H1 (cell line): ENCODE measurements around the gene SYTL2. TPM values are rescaled to one million over a fixed set of nuclear protein-coding genes. Genes with fewer than 3 reads are reported as not detected.

ENCODE experiments used
- CTCF ChIA-PET: fragments of 300-600 bp; sonication (Branson Sonifier 250); formaldehyde crosslinking; loops from one replicate; lab custom pipeline; 2021; ENCODE audit not compliant: partially characterized antibody; lab: Charles Lee
- POLR2A ChIA-PET: fragments of 300-600 bp; sonication (Branson Sonifier 250); formaldehyde crosslinking; loops from one replicate; lab custom pipeline; 2021; ENCODE audit warnings: inconsistent platforms; ENCODE audit not compliant: partially characterized antibody; lab: Charles Lee
- DNase-seq, 2 experiments: peaks; one replicate each; pipeline versions ENCODE4 v3.0.0 to v3.0.0-alpha.2; 2010 to 2022; ENCODE audit warnings: low spot score in 2 of 2, low read depth in 1 of 2, mixed read lengths in 1 of 2
- FAIRE-seq: peaks from 2 replicates; lab custom pipeline; 2011; peaks lifted over from hg19 to GRCh38; lab: Jason Lieb, UNC
- H2AFZ ChIP-seq: 2 replicates; pipeline ENCODE4 v1.8.1; 2012; ENCODE audit warnings: low read length, inconsistent platforms
- H2AK5ac ChIP-seq: 2 replicates; pipeline ENCODE4 v1.6.1; 2013; ENCODE audit warnings: low read depth, low read length
- H2BK120ac ChIP-seq: replicated peaks from 2 replicates; pipeline ENCODE3; 2013; ENCODE audit warnings: low read depth, low read length, inconsistent platforms
- H2BK12ac ChIP-seq: 2 replicates; pipeline ENCODE4 v1.6.1; 2013; ENCODE audit warnings: low read depth, low read length
- H2BK15ac ChIP-seq: 2 replicates; pipeline ENCODE4 v1.6.1; 2013; ENCODE audit warnings: low read length
- H2BK20ac ChIP-seq: 2 replicates; pipeline ENCODE4 v1.6.1; 2013; ENCODE audit warnings: low read length
- H2BK5ac ChIP-seq: 2 replicates; pipeline ENCODE4 v1.6.1; 2013; ENCODE audit warnings: low read depth, low read length
- H3K14ac ChIP-seq: 2 replicates; pipeline ENCODE4 v1.6.1; 2013; ENCODE audit warnings: inconsistent platforms; ENCODE audit not compliant: insufficient read length
- H3K18ac ChIP-seq: 2 replicates; pipeline ENCODE4 v1.6.1; 2013; ENCODE audit warnings: low read length; ENCODE audit errors: extremely low read depth
- H3K23ac ChIP-seq: 2 replicates; pipeline ENCODE4 v1.6.1; 2013; ENCODE audit warnings: inconsistent platforms; ENCODE audit not compliant: insufficient read length
- H3K23me2 ChIP-seq: 2 replicates; pipeline ENCODE4 v1.6.1; 2013; ENCODE audit warnings: low read depth, low read length
- H3K27ac ChIP-seq: 2 replicates; pipeline ENCODE4 v1.6.1; 2011; ENCODE audit warnings: low read depth, low read length, inconsistent platforms
- H3K27me3 ChIP-seq, 4 experiments: replicated peaks in 1 of 4; 1 replicate in 1 of 4; 2 replicates in 3 of 4; pipeline versions ENCODE4 v1.6.1 to v1.8.1; 2011 to 2013; ENCODE audit warnings: low read length in 3 of 4, mild to moderate bottlenecking in 3 of 4, inconsistent platforms in 2 of 4, mixed read lengths in 2 of 4, moderate library complexity in 1 of 4; ENCODE audit not compliant: control insufficient read depth in 3 of 4, insufficient read depth in 3 of 4; ENCODE audit errors: extremely low read depth in 1 of 4
- H3K36me3 ChIP-seq, 4 experiments: 2 replicates each; pipeline versions ENCODE4 v1.6.1 to v1.8.1; 2011 to 2013; ENCODE audit warnings: mild to moderate bottlenecking in 4 of 4, low read length in 3 of 4, moderate library complexity in 2 of 4, control low read depth in 1 of 4, inconsistent platforms in 1 of 4; ENCODE audit not compliant: insufficient read depth in 4 of 4, control insufficient read depth in 2 of 4
- H3K4ac ChIP-seq: replicated peaks from 2 replicates; pipeline ENCODE3; 2013; ENCODE audit warnings: low read length, low read depth, mixed read lengths, inconsistent platforms; ENCODE audit not compliant: insufficient read length
- H3K4me1 ChIP-seq, 4 experiments: replicated peaks in 1 of 4; 1 replicate in 1 of 4; 2 replicates in 3 of 4; pipeline versions ENCODE4 v1.6.1 to v1.8.1; 2011 to 2013; ENCODE audit warnings: low read length in 3 of 4, inconsistent platforms in 2 of 4, mixed read lengths in 1 of 4; ENCODE audit not compliant: insufficient read depth in 4 of 4, control insufficient read depth in 3 of 4
- H3K4me2 ChIP-seq, 2 experiments: 2 replicates each; pipeline versions ENCODE4 v1.6.1 to v1.8.1; 2011 to 2013; ENCODE audit warnings: low read depth in 2 of 2, low read length in 2 of 2, control low read depth in 1 of 2, inconsistent platforms in 1 of 2, mild to moderate bottlenecking in 1 of 2; ENCODE audit not compliant: insufficient read depth in 1 of 2
- H3K4me3 ChIP-seq, 4 experiments: fragments of 200-600, 300-600 bp in 1 of 4; sonication (generic), shearing (Covaris generic), sonication (Bioruptor Twin) in 1 of 4; 2 replicates each; pipeline versions ENCODE4 v1.5.1 to v1.8.1; 2011 to 2016; ENCODE audit warnings: low read length in 4 of 4, low read depth in 3 of 4, control low read depth in 2 of 4, inconsistent platforms in 2 of 4, mild to moderate bottlenecking in 2 of 4, mixed read lengths in 1 of 4, moderate library complexity in 1 of 4; ENCODE audit not compliant: insufficient read depth in 2 of 4; ENCODE audit errors: extremely low read depth in 1 of 4
- H3K56ac ChIP-seq: replicated peaks from 2 replicates; pipeline ENCODE3; 2013; ENCODE audit warnings: low read depth, mild to moderate bottlenecking, mixed read lengths, low read length, inconsistent platforms; ENCODE audit not compliant: insufficient read length
- H3K79me1 ChIP-seq: 2 replicates; pipeline ENCODE4 v1.6.1; 2013; ENCODE audit warnings: low read depth, low read length, control low read depth
- H3K79me2 ChIP-seq, 2 experiments: 2 replicates each; pipeline versions ENCODE4 v1.6.1 to v1.8.1; 2012 to 2013; ENCODE audit warnings: low read length in 2 of 2, mild to moderate bottlenecking in 2 of 2, inconsistent platforms in 1 of 2; ENCODE audit not compliant: insufficient read depth in 2 of 2, control insufficient read depth in 1 of 2
- H3K9ac ChIP-seq, 4 experiments: replicated peaks in 1 of 4; 1 replicate in 1 of 4; 2 replicates in 3 of 4; pipeline versions ENCODE4 v1.6.1 to v1.8.1; 2011 to 2013; ENCODE audit warnings: low read depth in 3 of 4, low read length in 3 of 4, control low read depth in 2 of 4, mild to moderate bottlenecking in 2 of 4, moderate library complexity in 2 of 4, inconsistent platforms in 1 of 4; ENCODE audit errors: extremely low read depth in 1 of 4
- H3K9me3 ChIP-seq, 2 experiments: 2 replicates each; pipeline versions ENCODE4 v1.6.1 to v1.8.1; 2012 to 2013; ENCODE audit warnings: mild to moderate bottlenecking in 2 of 2, moderate library complexity in 2 of 2, control low read depth in 1 of 2, inconsistent platforms in 1 of 2, low read depth in 1 of 2, low read length in 1 of 2, mixed read lengths in 1 of 2; ENCODE audit not compliant: insufficient read depth in 2 of 2
- H4K20me1 ChIP-seq, 2 experiments: replicated peaks in 1 of 2; 2 replicates each; pipeline versions ENCODE3 to v1.8.1; 2011 to 2013; ENCODE audit warnings: inconsistent platforms in 2 of 2, low read length in 2 of 2, mild to moderate bottlenecking in 1 of 2; ENCODE audit not compliant: insufficient read depth in 2 of 2, control insufficient read depth in 1 of 2
- H4K5ac ChIP-seq: 2 replicates; pipeline ENCODE4 v1.6.1; 2013; ENCODE audit warnings: low read length, low read depth, mixed read lengths, inconsistent platforms; ENCODE audit not compliant: insufficient read length
- H4K8ac ChIP-seq: 2 replicates; pipeline ENCODE4 v1.8.0; 2013; ENCODE audit warnings: mild to moderate bottlenecking, moderate library complexity, low read length, inconsistent platforms; ENCODE audit not compliant: insufficient read depth; ENCODE audit errors: extremely low read depth
- H4K91ac ChIP-seq: replicated peaks from 2 replicates; pipeline ENCODE3; 2013; ENCODE audit warnings: low read length, mixed read lengths, inconsistent platforms; ENCODE audit not compliant: insufficient read length
- BCL11A ChIP-seq, 2 experiments: IDR thresholded peaks; one replicate each; pipeline ENCODE4 v1.6.1; 2011; ENCODE audit warnings: low read depth in 2 of 2, low read length in 2 of 2, mild to moderate bottlenecking in 2 of 2
- WGBS, 2 experiments: shearing (Covaris generic) in 1 of 2; methylation state at CpG; one replicate each; pipeline versions ENCODE4 v1.1.6 to v1.1.7; 2013 to 2015; ENCODE audit warnings: low lambda C conversion rate in 2 of 2, mixed read lengths in 2 of 2, inconsistent platforms in 1 of 2, low coverage in 1 of 2, missing lambda C conversion rate in 1 of 2; ENCODE audit not compliant: insufficient replicate concordance in 2 of 2, insufficient coverage in 1 of 2, insufficient read length in 1 of 2; ENCODE audit errors: extremely low coverage in 1 of 2, missing lambda C conversion rate in 1 of 2; 5-methylcytosine and 5-hydroxymethylcytosine counted together
- polyA plus RNA-seq, 7 experiments: library from polyadenylated mRNA; depleted of rRNA in 3 of 7; stranded (reverse) in 5 of 7; unstranded in 2 of 7; fragments of >200 nt in 5 of 7; fragments of 200-250 nt in 2 of 7; gene quantifications; 1 replicate in 5 of 7; 2 replicates in 1 of 7; 4 replicates in 1 of 7; pipeline versions ENCODE4 v1.2.1 to v1.2.3, GENCODE V29; 2011 to 2013; ENCODE audit warnings: missing spikeins in 2 of 7, mixed read lengths in 2 of 7
- total RNA-seq: library from RNA; stranded (reverse); fragmentation: NEBNext Ultra II Directional; extraction: Animal tissue kit (Norgen Biotek cat#: 25700); gene quantifications from 2 replicates; pipeline ENCODE4 v1.2.1, GENCODE V29; 2021

SYTL2 gene
- total and polyA plus RNA-seq, 2 of the 8 experiments (the other 6 are each of a cell fraction or from before 2014, with no cell fraction given): 1.3 to 9.1 TPM

DNA sequence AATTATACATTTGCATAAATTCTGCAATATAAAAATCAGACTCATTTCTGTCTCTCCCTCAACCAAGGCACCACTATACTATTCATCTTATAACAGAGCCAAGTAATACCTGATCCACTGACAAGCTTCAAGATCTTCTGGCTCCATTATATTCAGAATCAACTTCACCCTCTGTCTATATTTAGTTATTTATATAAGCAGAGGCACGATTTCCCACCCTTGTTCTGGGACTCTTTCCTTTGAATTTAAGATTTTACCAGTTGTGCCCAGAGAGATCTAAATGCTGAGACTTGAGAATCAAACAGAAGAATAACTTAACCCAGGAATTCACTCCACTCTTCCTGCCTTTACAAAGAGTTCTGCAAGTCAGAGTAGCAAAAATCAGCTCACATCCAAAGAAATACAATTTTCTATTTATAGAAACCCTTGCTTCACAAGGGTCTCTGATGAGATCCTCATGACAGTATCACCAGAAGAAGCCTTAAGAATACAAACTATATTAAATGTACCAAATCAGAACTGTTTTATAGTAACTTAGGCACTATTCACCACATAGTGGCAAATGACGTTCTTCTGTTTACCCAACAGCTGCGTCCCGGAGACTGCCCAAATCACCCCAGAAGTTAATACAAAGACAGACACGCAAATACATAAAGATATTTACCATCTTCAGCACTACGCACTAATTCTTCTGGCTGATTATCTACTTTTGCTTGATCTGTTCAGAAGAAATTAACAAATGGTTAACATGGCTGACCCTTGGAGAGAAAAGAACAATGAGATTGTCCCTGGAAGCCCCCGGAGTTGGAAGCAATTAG, 92.6 kb downstream of the SYTL2 start:
- peaks cover 0 to 15% (median 6%) of the 10 kb centered on the region in 4 experiments; a peak in 6 of 7 replicates for H3K4me1 ChIP-seq
- peak overlapping the region; percentile 73; the same call in 1 of the 2 replicates for H3K18ac ChIP-seq
- H2BK5ac ChIP-seq: peak overlapping the region; percentile 62; the same call in 1 of the 2 replicates
- H4K8ac ChIP-seq: no peak overlapping the region
- FAIRE-seq (no peak), DNase-seq (no peak)
- peak overlapping the region; percentile 3 for H3K56ac ChIP-seq
- no peak overlapping the region; a peak in 1 of 8 replicates for H3K4me3 ChIP-seq
- WGBS, 2 experiments: 83% methylated on average over 7 of the region's 7 CpGs; no CpG with 5 or more reads in 1 of the 2 experiments
- no peak overlapping the region for H3K9ac ChIP-seq
- H3K23me2 ChIP-seq: no peaks in the 10 kb centered on the region; the same call in 1 of the 2 replicates
- H3K27ac ChIP-seq: peak overlapping the region; percentile 4; the same call in 1 of the 2 replicates
- H3K23ac ChIP-seq: no peak overlapping the region
- no peaks in the 10 kb centered on the region for H3K36me3 ChIP-seq
- no peak overlapping the region for H2BK120ac ChIP-seq
- peak overlapping the region; percentile 79 for H2AFZ ChIP-seq
- POLR2A ChIA-PET: interaction anchor here (1.0 to 1.3 kb wide), 2 partner anchors 53 to 91 kb away, joined by 3 to 4 read pairs; partner anchors contain the start of gene CREBZF
- no peaks in the 10 kb centered on the region for H4K20me1 ChIP-seq
- H3K4me2 ChIP-seq: peak overlapping the region in 1 of 2 experiments; percentile 45; a peak in 1 of 4 replicates
- no peak overlapping the region for H2BK20ac ChIP-seq
- TF ChIP-seq BCL11A (IDR thresholded peaks at IDR 0.05; ENCODE audit: low read depth in 2 of 2, low read length in 2 of 2): no peak
- H3K4ac ChIP-seq: no peak overlapping the region
- no peak overlapping the region for H3K14ac ChIP-seq
- no peaks in the 10 kb centered on the region for H3K79me2 ChIP-seq
- CTCF ChIA-PET: interaction anchor here (0.7 to 1.6 kb wide), 7 partner anchors 22 to 136 kb away, joined by 3 to 4 read pairs (median 3); no protein-coding TSS in a partner anchor
- H2AK5ac ChIP-seq: no peak overlapping the region
- peak overlapping the region; percentile 86; the same call in 1 of the 2 replicates for H2BK12ac ChIP-seq
- H3K27me3 ChIP-seq: no peaks in the 10 kb centered on the region
- H2BK15ac ChIP-seq: no peak overlapping the region
- no peaks in the 10 kb centered on the region for H3K79me1 ChIP-seq
- no peak overlapping the region for H4K5ac ChIP-seq
- H3K9me3 ChIP-seq: no peaks in the 10 kb centered on the region
- H4K91ac ChIP-seq: no peak overlapping the region
